Nephron (organoid): ENCODE measurements around the gene SH3RF3.
A peak's percentile ranks its signal among the peaks of the same experiment; 100 is the strongest.

Source experiments
- H3K27ac Mint-ChIP-seq, 3 experiments: 2 replicates each; pipeline ENCODE4 v1.8.0; 2020; ENCODE audit warnings: mixed read lengths in 3 of 3, mild to moderate bottlenecking in 2 of 3, moderate library complexity in 1 of 3
- H3K27me3 Mint-ChIP-seq: 2 replicates; pipeline ENCODE4 v1.8.0; 2021; ENCODE audit warnings: low read depth, mild to moderate bottlenecking, moderate library complexity, mixed read lengths
- H3K36me3 Mint-ChIP-seq: 2 replicates; pipeline ENCODE4 v1.8.0; 2020; ENCODE audit warnings: low read depth, mixed read lengths
- H3K4me1 Mint-ChIP-seq: 2 replicates; pipeline ENCODE4 v1.8.0; 2020; ENCODE audit warnings: mixed read lengths
- H3K4me3 Mint-ChIP-seq, 3 experiments: 2 replicates each; pipeline ENCODE4 v1.8.0; 2020; ENCODE audit warnings: mild to moderate bottlenecking in 3 of 3, mixed read lengths in 3 of 3, moderate library complexity in 2 of 3
- H3K9me3 Mint-ChIP-seq: 2 replicates; pipeline ENCODE4 v1.8.0; 2020; ENCODE audit warnings: mixed read lengths
- CTCF ChIP-seq, 3 experiments: fragments of 200-600 bp; sonication (generic); IDR thresholded peaks; one replicate each; pipeline ENCODE4 v1.5.0; 2021; ENCODE audit warnings: antibody characterized with exemption in 3 of 3; ENCODE audit not compliant: unreplicated experiment in 3 of 3

SH3RF3 gene

GRCh38 chr2:109378682-109379081, 249.7 kb downstream of the SH3RF3 start:
- peaks cover 18% of the 10 kb centered on the region for H3K27me3 Mint-ChIP-seq
- no peaks in the 10 kb centered on the region for H3K9me3 Mint-ChIP-seq
- H3K4me3 Mint-ChIP-seq = no peak overlapping the region
- H3K36me3 Mint-ChIP-seq = no peaks in the 10 kb centered on the region
- H3K4me1 Mint-ChIP-seq = peaks cover 31% of the 10 kb centered on the region
- TF ChIP-seq CTCF (IDR thresholded peaks at IDR 0.05; ENCODE audit: unreplicated experiment in 3 of 3) = no peak
- H3K27ac Mint-ChIP-seq = no peak overlapping the region

GRCh38 chr2:109379507-109379906, 250.5 kb downstream of the SH3RF3 start:
- no peak for TF ChIP-seq CTCF (IDR thresholded peaks at IDR 0.05; ENCODE audit: unreplicated experiment in 3 of 3)
- Mint-ChIP-seq H3K9me3 (no peaks in the 10 kb centered on the region), H3K4me1 (peaks cover 35% of the 10 kb centered on the region), H3K27me3 (peaks cover 18% of the 10 kb centered on the region), H3K4me3 (no peak overlapping the region), H3K27ac (no peak overlapping the region), H3K36me3 (no peaks in the 10 kb centered on the region)

- no peak for TF ChIP-seq CTCF (IDR thresholded peaks at IDR 0.05; ENCODE audit: unreplicated experiment in 3 of 3)
- Mint-ChIP-seq H3K4me1 (peaks cover 47% of the 10 kb centered on the region), H3K4me3 (no peak overlapping the region), H3K9me3 (no peaks in the 10 kb centered on the region), H3K36me3 (no peaks in the 10 kb centered on the region), H3K27ac (peak overlapping the region in 1 of 3 experiments; percentile 24), H3K27me3 (peaks cover 18% of the 10 kb centered on the region)
Measured at GRCh38 chr2:109380502-109381326, 251.7 kb downstream of the SH3RF3 start.

- Mint-ChIP-seq H3K4me1 (peaks cover 50% of the 10 kb centered on the region), H3K27ac (no peak overlapping the region), H3K4me3 (no peak overlapping the region), H3K27me3 (peaks cover 15% of the 10 kb centered on the region), H3K36me3 (no peaks in the 10 kb centered on the region), H3K9me3 (no peaks in the 10 kb centered on the region)
- no peak for TF ChIP-seq CTCF (IDR thresholded peaks at IDR 0.05; ENCODE audit: unreplicated experiment in 3 of 3)
Measured at GRCh38 chr2:109381327-109381820, 252.4 kb downstream of the SH3RF3 start.

GRCh38 chr2:109382226-109382895, 253.4 kb downstream of the SH3RF3 start:
- H3K9me3 Mint-ChIP-seq = no peaks in the 10 kb centered on the region
- H3K27ac Mint-ChIP-seq = peak overlapping the region in 2 of 3 experiments; percentile 18 to 52

More at GRCh38 chr2:109382226-109382895, 253.4 kb downstream of the SH3RF3 start:
- Mint-ChIP-seq H3K27me3 (peaks cover 16% of the 10 kb centered on the region), H3K4me3 (no peak overlapping the region), H3K4me1 (peaks cover 55% of the 10 kb centered on the region), H3K36me3 (no peaks in the 10 kb centered on the region)
- TF ChIP-seq CTCF (IDR thresholded peaks at IDR 0.05; ENCODE audit: unreplicated experiment in 3 of 3) = no peak
